GM18505 (cell line): ENCODE data around the gene EGFL8.

Source experiments
- ATAC-seq: cut with Tn5 transposase; IDR thresholded peaks from one replicate; pipeline ENCODE4 v1.9.1; 2021; ENCODE audit not compliant: unreplicated experiment
- POLR2A ChIP-seq: IDR thresholded peaks from 4 replicates; pipeline ENCODE4 v1.6.1; 2011; ENCODE audit warnings: borderline replicate concordance; ENCODE audit not compliant: insufficient read depth, insufficient read length; ENCODE audit errors: extremely low read depth

EGFL8 gene

GRCh38 chr6:32149932-32150870 is 14.2 kb upstream of the EGFL8 start:
- TF ChIP-seq POLR2A = no peak
- ATAC-seq = no peak

- no peak for ATAC-seq
Measured at GRCh38 chr6:32151181-32151862, 13.1 kb upstream of the EGFL8 start.

GRCh38 chr6:32151863-32152768 is 12.3 kb upstream of the EGFL8 start, which contains the start of gene PRRT1:
Gene PRRT1, minus strand, starts transcription at chr6:32151939. Its CDS starts 112 bp downstream, at chr6:32151827.
- no peak for ATAC-seq

More at GRCh38 chr6:32151181-32151862, 13.1 kb upstream of the EGFL8 start:
- no peak for TF ChIP-seq POLR2A

GRCh38 chr6:32152769-32153563 is 11.4 kb upstream of the EGFL8 start:
- ATAC-seq = no peak

More at GRCh38 chr6:32151863-32152768, 12.3 kb upstream of the EGFL8 start, which contains the start of gene PRRT1:
- TF ChIP-seq POLR2A = no peak

GRCh38 chr6:32153564-32154513 is 10.6 kb upstream of the EGFL8 start, which contains the start of gene PPT2:
Gene PPT2, plus strand, starts transcription at chr6:32154141. Its CDS starts 454 bp downstream, at chr6:32154595.
- no peak for ATAC-seq
- TF ChIP-seq POLR2A = no peak

More at GRCh38 chr6:32152769-32153563, 11.4 kb upstream of the EGFL8 start:
- no peak for TF ChIP-seq POLR2A

GRCh38 chr6:32154514-32155161 is 9.8 kb upstream of the EGFL8 start:
- TF ChIP-seq POLR2A = no peak
- ATAC-seq = no peak

GRCh38 chr6:32156891-32157290 is 7.5 kb upstream of the EGFL8 start:
- no peak for TF ChIP-seq POLR2A
- ATAC-seq = no peak

GRCh38 chr6:32158052-32158451 is 6.3 kb upstream of the EGFL8 start:
- no peak for ATAC-seq
- TF ChIP-seq POLR2A = no peak

- no peak for TF ChIP-seq POLR2A
- ATAC-seq = no peak
Measured at GRCh38 chr6:32163559-32164258, 686 bp upstream of the EGFL8 start.
